ENCODE data around the gene SELL. TPM values are rescaled to one million over a fixed set of nuclear protein-coding genes. Genes with fewer than 3 reads are reported as not detected.
"Not testable (repeated sequence)": the region's sequence is repeated elsewhere in the genome, so short reads cannot be mapped to it uniquely, and the experiment has no call there.

Gene SELL
- total RNA-seq, 1 donor from 2014 or later, result 23.0 TPM

GRCh38 chr1:169670244-169670643, 41.2 kb downstream of the SELL start:
- DNase-seq (ENCODE audit: low spot score), result not testable (repeated sequence)

GRCh38 chr1:169667699-169668596, 43.5 kb downstream of the SELL start:
- not testable (repeated sequence) for DNase-seq (ENCODE audit: low spot score)

DNA sequence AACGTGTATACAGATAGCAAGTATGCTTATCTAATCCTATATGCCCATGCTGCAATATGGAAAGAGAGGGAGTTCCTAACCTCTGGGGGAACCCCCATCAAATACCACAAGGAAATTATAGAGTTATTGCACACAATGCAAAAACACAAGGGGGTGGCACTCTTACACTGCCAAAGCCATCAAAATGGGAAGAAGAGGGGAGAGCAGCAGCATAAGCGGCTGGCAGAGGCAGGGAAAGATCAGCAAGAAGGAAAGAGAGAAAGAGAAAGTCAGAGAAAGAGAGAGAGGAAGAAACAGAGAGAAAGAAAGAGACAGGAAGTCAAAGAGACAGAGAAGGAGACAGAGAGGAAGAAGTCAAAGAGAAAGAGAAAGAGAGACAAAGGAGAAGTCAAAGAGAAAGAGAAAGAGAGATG, 44.2 kb downstream of the SELL start:
- not testable (repeated sequence) for DNase-seq (ENCODE audit: low spot score)

DNA sequence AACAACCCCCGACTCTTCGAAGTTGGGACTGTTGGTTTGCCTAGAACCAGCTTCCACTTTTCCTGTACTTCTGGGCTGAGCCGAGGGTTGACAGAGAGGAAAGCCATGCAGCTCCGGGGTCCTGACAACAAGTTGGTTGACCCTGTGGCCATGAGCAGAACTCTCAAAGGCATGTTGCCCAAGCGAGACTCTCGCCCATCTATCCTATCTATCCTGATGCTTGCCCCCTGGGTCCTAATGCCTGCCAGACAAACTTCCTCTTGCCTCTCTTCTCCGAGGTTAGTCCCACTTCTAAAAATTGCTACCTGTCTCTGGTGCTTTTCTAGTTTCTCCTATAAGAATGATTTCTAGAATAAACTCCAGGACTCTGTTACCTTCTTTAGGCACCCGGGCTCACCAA, 48.7 kb downstream of the SELL start:
- not testable (repeated sequence) for DNase-seq (ENCODE audit: low spot score)

- DNase-seq (ENCODE audit: low spot score), result not testable (repeated sequence)
Observed at GRCh38 chr1:169661066-169661465, 50.4 kb downstream of the SELL start.

DNA sequence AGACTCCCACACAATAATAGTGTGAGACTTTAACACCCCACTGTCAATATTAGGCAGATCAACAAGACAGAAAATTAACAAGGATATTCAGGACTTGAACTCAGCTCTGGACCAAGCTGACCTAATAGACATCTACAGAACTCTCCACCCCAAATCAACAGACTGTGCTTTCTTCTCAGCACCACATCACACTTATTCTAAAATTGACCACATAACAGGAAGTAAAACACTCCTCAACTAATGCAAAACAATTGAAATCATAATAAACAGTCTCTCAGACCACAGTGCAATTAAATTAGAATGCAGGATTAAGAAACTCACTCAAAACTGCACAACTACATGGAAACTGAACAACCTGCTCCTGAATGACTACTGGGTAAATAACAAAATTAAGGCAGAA, 52.6 kb downstream of the SELL start:
- not testable (repeated sequence) for DNase-seq (ENCODE audit: low spot score)

GRCh38 chr1:169653873-169654272, 57.5 kb downstream of the SELL start:
- no peak for DNase-seq (ENCODE audit: low spot score)

- no peak for DNase-seq (ENCODE audit: low spot score)
Observed at GRCh38 chr1:169651035-169651434, 60.4 kb downstream of the SELL start.

- DNase-seq (ENCODE audit: low spot score), result no peak
Observed at GRCh38 chr1:169650551-169650950, 60.9 kb downstream of the SELL start.

- DNase-seq (ENCODE audit: low spot score), result no peak
Observed at GRCh38 chr1:169648709-169649108, 62.7 kb downstream of the SELL start.

GRCh38 chr1:169648187-169648586, 63.2 kb downstream of the SELL start:
- no peak for DNase-seq (ENCODE audit: low spot score)

- DNase-seq (ENCODE audit: low spot score), result no peak
Observed at GRCh38 chr1:169647512-169647911, 63.9 kb downstream of the SELL start.

DNA sequence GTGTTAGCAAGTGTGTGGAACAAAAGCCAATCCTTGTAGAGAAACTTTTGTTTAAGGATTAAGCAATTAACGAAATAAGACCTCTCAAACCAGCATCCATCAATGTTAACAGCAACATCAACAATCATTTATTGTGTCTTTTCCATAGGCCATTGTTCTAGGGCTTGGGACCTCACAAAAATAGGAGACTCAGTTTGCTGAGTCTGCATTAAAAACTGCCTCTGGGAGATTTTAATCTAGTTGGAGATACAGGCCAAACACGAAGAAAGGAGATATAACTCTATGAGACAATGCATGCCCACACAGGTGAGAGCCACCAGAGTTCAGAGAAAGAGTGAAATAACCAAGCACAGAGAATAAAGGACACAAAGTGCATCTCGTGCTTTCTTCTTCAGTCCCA, 67.1 kb downstream of the SELL start:
- DNase-seq (ENCODE audit: low spot score), result no peak

Other genes starting within 250 kb of the SELL start
- gene SLC19A2, start 225.7 kb downstream of the SELL start, total RNA-seq, result 53.9 TPM
- 3.8 TPM for gene F5, start 125.1 kb downstream of the SELL start, total RNA-seq
- gene SELP, start 81.5 kb downstream of the SELL start, total RNA-seq, result 13.4 TPM
- 17.9 TPM for gene SELE, start 22.5 kb upstream of the SELL start, total RNA-seq
- gene METTL18, start 83.3 kb upstream of the SELL start, total RNA-seq, result 4.0 TPM
- 8.4 TPM for gene SCYL3, start 182.3 kb upstream of the SELL start, total RNA-seq

Data from mesenteric fat pad (tissue), 1 donor.